ENCODE results near the gene LAG3.

The LAG3 gene

GRCh38 chr12:6771091-6771495 is 1.2 kb upstream of the LAG3 start:
- in situ Hi-C loops (cut with MboI; ENCODE audit: low sequenced_read_pairs) = no loop called here

DNA sequence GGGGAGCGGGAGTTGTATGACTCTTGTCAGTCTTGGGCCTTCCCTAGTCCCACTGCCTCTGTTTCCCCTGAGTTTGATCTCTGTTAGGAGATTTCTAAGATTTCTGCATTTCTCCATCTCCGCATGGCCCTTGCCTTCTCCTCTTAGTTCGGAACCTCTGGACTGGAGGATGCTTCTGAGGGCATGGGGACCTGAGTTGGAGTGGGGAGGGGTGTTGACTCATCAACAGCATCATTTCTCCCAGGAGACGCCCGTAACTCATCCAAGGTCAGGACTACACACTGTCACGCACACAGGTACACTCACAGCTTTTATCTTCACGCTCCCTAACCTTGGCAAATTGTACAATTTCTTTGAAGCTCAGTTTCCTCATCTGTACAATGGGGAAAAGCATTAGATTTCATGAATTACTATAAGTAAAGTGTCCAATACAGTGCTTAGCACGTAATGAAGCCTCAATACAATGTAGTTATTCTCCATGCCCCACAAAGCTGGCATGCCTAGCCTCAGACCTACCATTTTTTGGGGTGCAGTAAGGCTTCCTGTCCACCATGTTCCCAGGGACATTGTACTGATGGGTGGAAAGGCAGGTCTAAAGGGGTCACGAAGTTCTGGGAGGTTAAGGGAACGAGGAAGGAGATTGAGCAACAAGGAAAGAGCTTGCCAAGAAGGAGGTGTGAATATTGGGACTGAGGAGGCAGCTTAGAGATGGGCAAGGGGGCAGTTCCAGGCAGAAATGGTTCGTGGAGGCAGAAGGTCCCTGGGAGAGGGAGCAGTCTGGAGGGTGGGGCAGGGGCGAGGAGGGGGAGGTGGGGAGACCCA is 600 bp upstream of the LAG3 start:
- in situ Hi-C loops (cut with MboI; ENCODE audit: low sequenced_read_pairs) = no loop called here

- in situ Hi-C loops (cut with MboI; ENCODE audit: low sequenced_read_pairs) = no loop called here
These were observed 638 bp downstream of the LAG3 start for GRCh38 chr12:6772726-6773589.

DNA sequence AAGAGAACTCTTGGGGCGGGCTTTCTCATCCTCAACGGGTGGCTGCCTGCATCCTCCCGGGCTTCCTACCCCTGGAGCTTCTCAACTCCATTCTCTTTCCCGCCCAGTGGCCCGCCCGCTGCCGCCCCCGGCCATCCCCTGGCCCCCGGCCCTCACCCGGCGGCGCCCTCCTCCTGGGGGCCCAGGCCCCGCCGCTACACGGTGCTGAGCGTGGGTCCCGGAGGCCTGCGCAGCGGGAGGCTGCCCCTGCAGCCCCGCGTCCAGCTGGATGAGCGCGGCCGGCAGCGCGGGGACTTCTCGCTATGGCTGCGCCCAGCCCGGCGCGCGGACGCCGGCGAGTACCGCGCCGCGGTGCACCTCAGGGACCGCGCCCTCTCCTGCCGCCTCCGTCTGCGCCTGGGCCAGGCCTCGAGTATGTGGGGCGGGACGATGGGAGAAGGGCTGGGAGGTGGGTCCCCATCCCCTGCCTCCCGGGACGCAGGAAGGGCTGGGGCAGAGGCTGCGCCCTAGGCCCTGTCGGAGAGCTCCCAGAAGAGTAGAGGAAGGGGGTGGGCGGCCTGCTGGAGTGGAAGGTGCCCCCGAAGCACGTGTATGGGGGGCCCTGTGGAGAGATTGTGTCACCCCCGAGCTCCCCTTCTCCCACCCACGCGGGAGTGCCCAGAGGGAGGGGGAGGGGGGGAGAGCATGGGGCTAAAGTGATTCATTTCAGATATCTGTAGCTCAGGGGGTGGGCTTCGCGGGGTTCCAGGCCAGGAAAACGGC is 1.5 kb downstream of the LAG3 start:
- in situ Hi-C loops (cut with MboI; ENCODE audit: low sequenced_read_pairs) = no loop called here

DNA sequence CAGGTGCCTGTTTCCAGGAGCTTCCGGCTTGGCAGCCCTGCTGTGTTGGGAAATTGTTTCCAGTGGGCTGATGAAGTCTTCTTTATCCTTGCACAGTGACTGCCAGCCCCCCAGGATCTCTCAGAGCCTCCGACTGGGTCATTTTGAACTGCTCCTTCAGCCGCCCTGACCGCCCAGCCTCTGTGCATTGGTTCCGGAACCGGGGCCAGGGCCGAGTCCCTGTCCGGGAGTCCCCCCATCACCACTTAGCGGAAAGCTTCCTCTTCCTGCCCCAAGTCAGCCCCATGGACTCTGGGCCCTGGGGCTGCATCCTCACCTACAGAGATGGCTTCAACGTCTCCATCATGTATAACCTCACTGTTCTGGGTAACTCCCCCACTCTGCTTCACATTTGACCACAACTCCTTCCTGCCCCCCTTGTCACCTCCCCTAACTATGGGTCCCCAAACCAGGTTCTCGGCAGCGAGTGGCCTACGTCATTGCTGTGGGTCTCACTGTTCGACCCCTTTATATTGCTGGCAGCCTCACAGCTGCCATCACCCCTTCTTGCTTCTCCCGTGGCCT is 2.3 kb downstream of the LAG3 start:
- in situ Hi-C loops (cut with MboI; ENCODE audit: low sequenced_read_pairs) = no loop called here

DNA sequence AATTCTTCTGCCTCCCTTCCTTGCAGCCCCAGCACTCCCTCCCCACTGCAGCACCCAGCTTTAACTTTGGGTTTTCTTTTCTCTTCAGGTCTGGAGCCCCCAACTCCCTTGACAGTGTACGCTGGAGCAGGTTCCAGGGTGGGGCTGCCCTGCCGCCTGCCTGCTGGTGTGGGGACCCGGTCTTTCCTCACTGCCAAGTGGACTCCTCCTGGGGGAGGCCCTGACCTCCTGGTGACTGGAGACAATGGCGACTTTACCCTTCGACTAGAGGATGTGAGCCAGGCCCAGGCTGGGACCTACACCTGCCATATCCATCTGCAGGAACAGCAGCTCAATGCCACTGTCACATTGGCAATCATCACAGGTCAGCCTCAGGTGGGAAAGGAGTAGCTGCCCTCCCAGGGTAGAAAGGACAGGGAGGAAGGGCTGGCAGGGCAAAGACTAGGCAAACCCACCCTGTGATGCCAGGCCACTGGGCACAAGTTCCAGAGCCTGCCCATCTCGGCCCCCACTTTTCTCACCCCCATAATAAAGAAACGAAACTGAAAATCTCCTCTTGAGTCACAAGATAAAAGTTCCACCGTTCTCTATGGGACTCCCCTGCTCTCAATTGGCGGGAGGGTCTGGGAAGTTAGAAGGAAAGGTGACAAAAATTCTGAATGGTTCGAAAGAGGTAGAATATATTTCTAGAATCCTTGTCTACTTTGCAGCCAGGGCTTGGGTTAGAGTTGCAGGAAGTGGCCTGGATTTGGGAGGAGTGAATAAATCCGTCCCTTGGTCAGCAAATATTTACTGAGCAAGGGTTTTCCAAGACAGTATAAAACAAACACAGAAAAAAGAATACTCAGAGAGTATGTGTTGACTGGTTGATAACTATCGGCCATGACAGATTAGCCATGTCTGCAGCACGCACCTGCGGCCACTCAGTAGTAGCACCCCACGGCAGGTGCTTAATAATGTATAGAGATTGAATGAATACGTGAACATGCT is 3.2 kb downstream of the LAG3 start:
- in situ Hi-C loops (cut with MboI; ENCODE audit: low sequenced_read_pairs) = no loop called here

DNA sequence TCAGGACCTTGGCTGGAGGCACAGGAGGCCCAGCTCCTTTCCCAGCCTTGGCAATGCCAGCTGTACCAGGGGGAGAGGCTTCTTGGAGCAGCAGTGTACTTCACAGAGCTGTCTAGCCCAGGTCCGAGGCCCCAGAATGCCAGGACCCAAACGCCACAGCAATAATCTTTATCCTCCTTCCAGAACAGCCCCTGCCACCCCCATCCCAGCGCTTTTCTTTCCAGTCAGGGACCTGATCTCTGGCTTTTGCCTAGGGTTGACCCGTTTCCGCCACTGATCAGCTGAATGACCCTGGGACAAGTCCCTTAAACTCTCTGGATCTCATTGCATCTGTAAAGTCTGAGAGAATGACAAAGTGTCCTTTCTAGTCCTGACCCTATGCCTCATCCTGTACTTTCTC is 5.1 kb downstream of the LAG3 start:
- in situ Hi-C loops (cut with MboI; ENCODE audit: low sequenced_read_pairs) = no loop called here

- in situ Hi-C loops (cut with MboI; ENCODE audit: low sequenced_read_pairs) = no loop called here
These were observed 5.9 kb downstream of the LAG3 start for GRCh38 chr12:6778217-6778573.

- in situ Hi-C loops (cut with MboI; ENCODE audit: low sequenced_read_pairs) = no loop called here
These were observed 6.5 kb downstream of the LAG3 start for GRCh38 chr12:6778574-6779550.

- in situ Hi-C loops (cut with MboI; ENCODE audit: low sequenced_read_pairs) = no loop called here
These were observed 7.5 kb downstream of the LAG3 start for GRCh38 chr12:6779708-6780432.

- in situ Hi-C loops (cut with MboI; ENCODE audit: low sequenced_read_pairs) = no loop called here
These were observed 8.3 kb downstream of the LAG3 start for GRCh38 chr12:6780573-6780972.

- in situ Hi-C loops (cut with MboI; ENCODE audit: low sequenced_read_pairs) = no loop called here
These were observed 9.8 kb downstream of the LAG3 start for GRCh38 chr12:6782119-6782518.

- in situ Hi-C loops (cut with MboI; ENCODE audit: low sequenced_read_pairs) = no loop called here
These were observed 10.7 kb downstream of the LAG3 start for GRCh38 chr12:6782850-6783566.

DNA sequence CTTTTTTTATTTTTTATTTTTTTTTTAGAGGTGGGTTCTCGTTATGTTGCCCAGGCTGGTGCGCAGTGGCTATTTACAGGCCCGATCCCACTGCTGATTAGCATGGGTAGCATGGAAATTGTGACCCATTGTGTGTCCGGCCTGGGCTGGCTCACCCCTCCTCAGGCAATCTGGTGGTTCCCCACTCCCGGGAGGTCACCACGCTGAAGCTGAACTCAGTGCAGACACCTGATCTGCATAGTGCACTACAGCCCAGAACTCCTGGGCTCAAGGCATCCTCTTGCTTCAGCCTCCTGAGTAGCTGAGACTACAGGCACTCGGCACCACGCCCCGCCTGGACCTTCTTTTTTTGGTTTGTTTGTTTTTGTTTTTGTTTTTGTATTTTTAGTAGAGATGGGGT is 11.5 kb downstream of the LAG3 start:
- in situ Hi-C loops (cut with MboI; ENCODE audit: low sequenced_read_pairs) = no loop called here

DNA sequence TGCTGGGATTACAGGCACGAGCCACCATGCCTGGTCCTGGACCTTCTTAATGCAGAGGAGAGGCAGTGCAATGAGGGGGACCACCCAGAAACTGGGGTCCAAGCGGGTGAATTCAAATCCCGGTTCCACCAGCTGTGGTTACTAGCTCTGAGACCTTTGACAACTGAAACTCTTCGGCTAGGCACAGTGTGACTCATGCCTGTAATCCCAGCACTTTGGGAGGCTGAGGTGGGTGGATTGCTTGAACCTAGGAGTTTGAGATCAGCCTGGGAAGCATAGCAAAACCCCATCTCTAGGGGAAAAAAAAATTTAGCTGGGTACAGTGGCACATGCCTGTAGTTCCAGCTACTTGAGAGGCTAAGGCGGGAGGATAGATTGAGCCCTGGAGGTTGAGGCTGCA is 12.0 kb downstream of the LAG3 start:
- in situ Hi-C loops (cut with MboI; ENCODE audit: low sequenced_read_pairs) = no loop called here

DNA sequence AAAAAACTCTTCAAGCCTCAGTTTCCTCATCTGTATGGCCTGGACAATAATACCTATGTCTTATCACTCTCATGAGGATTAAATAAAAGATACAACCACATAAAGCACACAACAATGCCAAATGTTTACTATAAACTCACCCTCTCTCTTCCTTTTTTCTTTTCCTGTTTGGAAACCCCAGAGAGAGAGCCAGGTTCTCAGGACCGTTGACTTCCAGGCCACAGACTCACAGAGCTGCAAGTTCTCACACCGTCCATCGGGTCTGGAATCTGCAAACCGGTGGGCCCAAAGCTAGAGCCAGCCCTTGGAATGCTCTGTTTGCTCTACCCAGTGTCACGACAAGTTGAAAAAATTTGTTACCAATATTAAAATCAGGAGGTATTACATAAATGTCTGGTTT is 12.4 kb downstream of the LAG3 start:
- in situ Hi-C loops (cut with MboI; ENCODE audit: low sequenced_read_pairs) = no loop called here

- in situ Hi-C loops (cut with MboI; ENCODE audit: low sequenced_read_pairs) = no loop called here
These were observed 14.2 kb downstream of the LAG3 start for GRCh38 chr12:6786416-6787094.

Measured in HL-60/S4 treated with retinoic acid at 250 ng/mL for 4 days and 3 days (cell line).